NOMO-1 treated with DMSO at 0.1 percent for 48 hours (cell line): Measurements from ENCODE around the gene KRT78.

Experiments
- DNase-seq: peaks from one replicate; lab custom pipeline; 2025; ENCODE audit not compliant: unreplicated experiment; lab: John Stamatoyannopoulos, UW

Gene KRT78

GRCh38 chr12:52824741-52825410, 23.9 kb downstream of the KRT78 start:
- no peak for DNase-seq

GRCh38 chr12:52823761-52824450, 24.9 kb downstream of the KRT78 start:
- DNase-seq, result no peak

- DNase-seq, result no peak
Measured at GRCh38 chr12:52822771-52823510, 25.9 kb downstream of the KRT78 start.

GRCh38 chr12:52821826-52822660, 26.8 kb downstream of the KRT78 start:
- no peak for DNase-seq

DNA sequence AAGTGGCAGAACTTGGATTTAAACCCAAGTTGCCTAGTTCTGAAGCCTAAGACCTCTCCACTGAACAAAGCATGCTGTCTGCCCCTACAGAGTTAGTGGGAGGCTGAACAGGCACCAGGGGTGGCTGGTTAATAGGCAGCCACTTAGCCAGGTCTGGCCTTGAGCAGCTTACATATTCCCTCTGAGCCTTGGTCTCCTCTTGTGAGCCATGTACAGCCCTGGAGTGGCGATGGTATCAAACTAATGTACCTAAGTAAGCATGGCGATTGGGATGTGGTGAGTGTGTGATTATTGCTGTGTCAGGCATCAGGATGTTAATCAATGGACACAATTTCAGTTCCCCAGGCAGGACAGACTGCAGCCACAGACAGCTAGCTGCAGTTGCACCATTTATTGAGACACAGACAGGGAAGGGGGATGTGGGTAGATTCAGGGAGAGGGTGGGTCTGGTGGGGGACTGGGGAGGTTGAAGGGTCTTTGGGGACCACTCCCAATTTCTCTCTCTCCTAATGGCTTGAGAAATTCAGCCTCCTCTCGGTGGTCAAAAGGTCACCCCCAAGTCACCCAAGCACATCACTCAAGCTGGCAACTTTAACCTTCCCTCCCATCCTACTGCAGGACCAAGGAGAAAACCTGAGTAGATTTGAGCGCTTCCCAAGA, 27.6 kb downstream of the KRT78 start:
- no peak for DNase-seq

DNA sequence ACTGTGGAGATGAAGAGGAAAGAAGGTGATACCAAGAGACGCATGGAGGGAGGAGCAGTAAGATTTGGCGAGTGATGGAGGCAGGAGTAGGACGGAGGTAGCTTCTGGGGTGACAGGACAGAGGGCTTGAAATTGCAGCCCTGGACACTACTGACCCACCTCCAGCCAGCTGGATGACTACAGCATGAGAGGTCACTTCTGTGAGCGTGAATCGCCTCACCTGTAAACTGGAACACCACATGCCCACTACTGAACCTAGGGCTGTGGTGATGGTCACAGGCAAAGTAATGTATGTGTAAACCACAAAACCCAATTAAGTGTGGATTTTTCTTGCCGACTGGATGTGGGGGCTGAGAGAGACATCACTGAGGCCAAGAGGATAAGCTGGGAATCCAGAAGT, 28.3 kb downstream of the KRT78 start:
- DNase-seq, result no peak

DNA sequence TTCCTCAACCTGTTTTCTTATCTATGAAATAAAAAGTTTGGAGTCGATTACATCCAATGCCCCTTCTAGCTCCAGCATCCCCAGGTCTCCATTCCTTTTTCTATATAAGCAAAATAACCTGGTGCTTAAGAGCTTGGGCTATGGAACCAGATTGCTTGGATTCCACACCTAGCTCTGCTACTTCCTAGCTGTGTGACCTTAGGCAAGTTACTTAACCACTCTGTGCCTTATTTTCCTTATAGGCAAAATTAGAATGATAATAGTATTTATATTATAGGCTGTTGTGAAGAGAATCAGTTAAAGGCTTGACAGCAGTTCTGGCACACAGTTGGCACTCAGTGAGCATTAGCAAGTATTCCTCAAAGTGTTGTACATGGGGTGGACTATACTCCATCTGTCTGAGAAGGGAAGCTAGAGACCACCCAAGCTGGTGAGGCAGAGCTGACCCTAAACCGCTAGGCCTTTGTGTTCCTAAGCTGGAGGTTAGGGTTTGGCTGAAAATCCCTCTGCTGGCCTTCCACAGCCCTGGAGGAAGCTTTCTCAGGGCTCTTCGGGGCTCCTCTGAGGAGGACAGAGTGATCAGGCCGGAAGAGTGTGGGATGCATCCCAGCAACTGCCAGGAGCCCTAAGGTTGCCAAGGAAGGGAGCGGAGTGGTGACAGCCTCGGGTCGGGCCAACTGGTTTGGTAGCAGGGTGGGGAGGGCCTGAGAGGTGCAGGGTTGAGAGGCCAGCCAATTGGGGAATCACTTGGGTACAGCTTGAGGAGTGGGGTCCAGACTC, 28.9 kb downstream of the KRT78 start:
- no peak for DNase-seq

DNA sequence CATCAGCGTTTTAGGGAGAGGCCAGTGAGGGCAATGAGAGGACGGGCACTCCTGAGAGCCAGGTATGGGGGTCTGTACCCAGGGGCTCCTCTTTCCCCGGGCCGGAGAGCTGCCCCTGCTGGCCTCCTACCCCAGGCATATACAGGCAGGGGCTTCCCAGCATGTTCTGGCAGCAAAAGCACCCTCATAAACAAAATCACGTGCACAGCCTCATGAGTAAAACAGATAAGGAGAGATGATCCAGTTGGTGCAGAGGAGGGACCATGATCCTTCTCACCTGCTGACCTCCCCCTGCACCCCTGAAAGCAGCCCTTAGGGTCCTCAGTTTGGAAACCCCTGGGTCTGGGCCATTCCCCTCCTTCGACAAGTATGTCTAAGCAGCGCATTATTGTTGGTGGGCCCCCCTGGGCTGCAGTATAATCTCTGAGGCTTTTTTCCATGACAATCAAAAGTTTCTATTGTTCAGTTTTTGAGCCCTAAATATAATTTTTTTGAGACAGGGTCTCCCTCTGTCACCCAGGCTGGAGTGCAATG, 29.8 kb downstream of the KRT78 start:
- no peak for DNase-seq

GRCh38 chr12:52818388-52818787, 30.4 kb downstream of the KRT78 start:
- no peak for DNase-seq

DNA sequence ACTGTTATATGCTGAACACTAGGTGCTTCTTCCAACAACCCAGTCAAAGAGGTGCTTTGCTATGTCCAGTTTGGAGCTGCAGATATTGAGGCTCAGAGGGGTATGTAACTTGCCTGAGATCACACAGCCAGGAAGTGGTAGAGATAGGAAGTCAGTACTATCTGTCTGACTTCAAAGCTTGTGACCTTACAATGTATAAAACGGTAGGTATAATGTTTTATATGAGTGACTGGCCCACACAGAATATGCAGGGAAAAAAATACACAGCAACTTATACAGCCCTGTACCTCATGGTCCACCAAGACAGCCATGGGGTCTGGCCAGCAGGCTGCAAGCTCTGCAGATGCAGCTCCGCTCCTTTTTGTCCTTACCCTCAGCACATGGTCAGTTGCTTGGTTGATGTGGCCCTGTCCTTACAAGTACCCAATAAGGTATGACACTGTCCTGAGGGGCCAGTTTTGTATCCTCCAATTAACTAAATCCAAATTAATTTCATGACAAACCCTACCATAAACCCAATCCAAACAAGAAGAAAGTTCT, 31.0 kb downstream of the KRT78 start:
- DNase-seq, result no peak

DNA sequence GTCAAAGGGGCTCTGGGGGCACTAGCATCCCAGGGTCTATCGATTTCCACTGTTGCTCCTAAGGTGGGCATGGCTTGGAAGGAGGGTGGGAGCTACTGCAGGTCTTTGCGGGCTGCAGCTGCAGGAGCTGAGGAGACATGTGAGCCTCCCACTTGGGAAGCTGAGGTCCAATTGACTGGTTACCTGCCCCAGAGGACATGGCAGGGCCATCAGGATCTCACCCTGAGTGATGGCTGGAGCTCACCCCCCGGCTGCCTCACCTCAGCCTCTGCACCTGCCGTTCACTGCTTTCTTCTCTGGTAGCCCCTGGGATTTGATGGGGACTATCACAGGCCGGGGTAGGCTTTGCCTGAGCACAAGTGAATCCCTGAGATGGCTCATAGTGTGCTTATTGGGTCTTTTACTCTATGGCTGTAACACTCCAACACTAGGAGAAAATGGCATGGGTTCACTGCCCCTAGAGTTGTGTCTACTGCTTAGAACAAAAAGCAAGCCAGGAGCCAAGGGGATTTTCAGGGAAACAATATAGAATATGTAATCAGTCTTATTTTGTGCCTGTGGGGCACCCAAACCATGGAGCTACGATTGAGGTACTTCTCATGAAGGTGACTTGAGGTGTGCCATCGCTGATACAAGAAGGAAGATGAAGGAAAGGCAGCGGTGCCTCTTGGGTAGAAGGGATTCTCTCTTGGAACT, 31.6 kb downstream of the KRT78 start:
- no peak for DNase-seq

- no peak for DNase-seq
Measured at GRCh38 chr12:52815676-52816588, 32.9 kb downstream of the KRT78 start.

DNA sequence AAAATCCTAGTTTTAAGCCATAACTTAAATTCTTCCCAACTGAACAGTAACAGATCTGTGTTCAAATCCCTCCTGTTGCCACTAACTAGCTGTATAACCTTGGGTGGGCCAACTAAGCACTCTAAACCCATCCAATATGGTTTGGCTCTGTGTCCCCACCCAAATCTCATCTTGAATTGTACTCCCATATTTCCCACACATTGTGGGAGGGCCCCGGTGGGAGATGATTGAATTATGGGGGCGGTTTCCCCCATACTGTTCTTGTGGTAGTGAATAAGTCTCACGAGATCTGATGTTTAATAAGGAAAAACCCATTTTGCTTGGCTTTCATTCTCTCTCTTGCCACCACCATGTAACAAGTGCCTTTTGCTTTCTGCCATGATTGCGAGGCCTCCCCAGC, 33.6 kb downstream of the KRT78 start:
- no peak for DNase-seq

DNA sequence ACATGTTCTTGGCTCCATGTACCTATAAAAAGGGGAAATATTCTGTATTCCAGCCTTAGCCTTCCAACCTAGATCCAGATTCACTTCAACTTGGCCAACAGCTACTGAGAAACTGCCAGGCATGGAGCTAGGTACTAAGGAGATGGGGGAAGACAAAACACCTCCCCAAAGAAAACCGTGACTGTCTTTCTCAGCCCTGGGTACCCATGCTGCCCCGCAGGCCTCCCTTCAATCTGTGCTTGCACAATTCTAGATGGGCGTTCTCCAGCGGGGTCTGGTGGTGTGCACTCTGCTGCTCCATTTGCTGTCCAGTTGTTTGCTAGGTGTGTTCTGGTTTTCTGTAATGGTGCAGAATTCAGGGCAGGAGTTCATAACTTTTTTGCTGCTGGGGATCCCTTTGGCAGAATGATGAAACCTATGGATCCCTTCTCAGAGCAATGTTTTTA, 34.1 kb downstream of the KRT78 start:
- no peak for DNase-seq

DNA sequence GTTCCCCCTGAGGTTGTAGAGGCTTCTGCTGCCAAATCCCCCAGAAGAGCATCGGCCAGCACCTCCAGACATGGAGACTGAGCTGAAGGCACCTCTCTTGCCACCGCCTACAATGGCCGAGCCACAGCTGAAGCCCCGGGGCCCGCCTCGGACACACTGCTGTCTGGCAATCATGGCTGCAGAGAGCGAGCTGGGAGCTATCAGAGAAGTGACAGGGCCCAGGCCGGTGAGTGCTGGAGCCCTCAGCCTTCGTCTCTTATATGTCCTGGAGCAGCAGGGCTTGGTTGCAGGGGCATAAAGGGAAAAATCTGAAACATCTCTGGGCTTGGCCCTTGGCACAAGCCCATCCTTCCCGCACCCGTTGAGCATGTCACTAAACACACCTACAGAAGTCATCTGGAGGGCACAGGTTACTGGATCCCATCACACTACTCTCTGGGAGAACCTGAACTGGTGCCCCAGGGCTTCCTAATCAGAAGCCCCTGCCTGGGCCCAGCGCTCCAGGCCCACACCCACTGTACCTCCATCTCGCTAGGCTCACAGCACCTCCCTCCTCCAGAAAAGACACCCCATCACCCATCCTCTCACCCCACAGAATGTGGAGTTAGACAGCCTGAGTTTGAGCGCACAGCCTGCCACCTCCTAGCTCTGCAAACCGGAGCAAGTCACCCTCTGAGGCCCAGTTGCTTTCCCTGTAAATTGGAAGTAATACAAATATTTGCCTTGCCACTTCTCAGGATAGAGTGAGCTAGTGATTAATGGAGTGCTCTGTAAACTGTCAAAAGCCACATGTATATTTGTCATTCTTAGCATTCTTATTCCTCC, 34.7 kb downstream of the KRT78 start, which contains the start of gene KRT4:
Gene KRT4 (minus strand): TSS at position 232 of the 825 bp plus-strand sequence. CDS start 58 bp downstream, at position 174.
- no peak for DNase-seq

DNA sequence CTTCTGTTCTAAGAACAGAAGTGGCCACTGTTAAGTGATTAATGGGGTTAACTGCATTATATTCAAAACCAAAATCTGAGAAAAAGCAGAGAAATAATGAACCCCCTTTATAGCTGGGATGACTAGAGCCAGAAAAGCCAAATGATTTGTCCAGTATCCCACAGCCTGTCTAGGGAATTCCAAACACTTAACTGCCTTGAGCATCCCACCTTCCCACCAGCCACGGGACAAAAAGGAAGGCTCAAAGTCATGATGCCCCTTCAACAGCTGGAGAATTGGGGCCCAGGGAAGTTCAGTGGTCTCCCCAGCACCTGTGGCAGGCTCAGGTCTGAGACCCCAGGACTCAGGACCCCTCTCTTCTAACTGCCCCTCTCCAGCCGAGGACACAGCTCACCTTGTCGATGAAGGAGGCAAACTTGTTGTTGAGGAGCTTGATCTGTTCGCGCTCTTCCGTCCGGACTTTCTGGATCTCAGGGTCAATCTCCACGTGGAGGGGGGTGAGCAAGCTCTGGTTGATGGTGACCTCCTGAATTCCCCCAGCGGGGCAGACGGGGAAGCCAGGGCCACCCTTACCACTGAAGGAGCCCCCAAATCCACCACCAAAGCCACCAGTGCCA, 35.5 kb downstream of the KRT78 start:
- DNase-seq, result no peak
